GM12878 (cell line): ENCODE results near the gene TRIP4. TPM values are rescaled to one million over a fixed set of nuclear protein-coding genes. Genes with fewer than 3 reads are reported as not detected.

Source experiments
- BMI1 ChIP-seq: fragments of 450-650 bp; IDR thresholded peaks from 2 replicates; pipeline ENCODE4 v1.6.1; 2016; ENCODE audit warnings: mild to moderate bottlenecking, moderate library complexity, borderline replicate concordance
- CBFB ChIP-seq: IDR thresholded peaks from 2 replicates; pipeline ENCODE4 v1.6.1; 2016; ENCODE audit warnings: antibody characterized with exemption, low read depth
- CHD1 ChIP-seq: IDR thresholded peaks from 2 replicates; pipeline ENCODE4 v1.6.1; 2012; ENCODE audit warnings: low read depth, low read length, improper control_type of control experiment
- EP300 ChIP-seq, 2 experiments: fragments of 150-350 bp in 1 of 2; IDR thresholded peaks; 2 replicates each; pipeline ENCODE4 v1.6.1; 2011 to 2012; ENCODE audit warnings: low read depth in 2 of 2, low read length in 2 of 2, borderline replicate concordance in 1 of 2, improper control_type of control experiment in 1 of 2, inconsistent platforms in 1 of 2; ENCODE audit not compliant: control insufficient read depth in 1 of 2
- ESRRA ChIP-seq: IDR thresholded peaks from 2 replicates; pipeline ENCODE4 v1.6.1; 2012; ENCODE audit warnings: mild to moderate bottlenecking, low read length, improper control_type of control experiment
- IRF4 ChIP-seq: IDR thresholded peaks from 2 replicates; pipeline ENCODE4 v1.6.1; 2011; ENCODE audit warnings: low read depth, low read length
- NFIC ChIP-seq: IDR thresholded peaks from 2 replicates; pipeline ENCODE4 v1.6.1; 2012; ENCODE audit warnings: low read depth, mild to moderate bottlenecking, inconsistent platforms, low read length, moderate library complexity
- PAX8 ChIP-seq: fragments of 450-650 bp; IDR thresholded peaks from 2 replicates; pipeline ENCODE4 v1.6.1; 2017; ENCODE audit warnings: mild to moderate bottlenecking, moderate library complexity
- RCOR1 ChIP-seq: conservative IDR thresholded peaks from 2 replicates; pipeline ENCODE4 v1.6.1; 2012; ENCODE audit warnings: low read depth, low read length, improper control_type of control experiment
- RELA ChIP-seq: fragments of 450-650 bp; IDR thresholded peaks from 2 replicates; pipeline ENCODE4 v1.8.0; 2014; ENCODE audit warnings: borderline replicate concordance; ENCODE audit not compliant: partially characterized antibody
- RFX5 ChIP-seq: IDR thresholded peaks from 2 replicates; pipeline ENCODE4 v1.6.1; 2011; ENCODE audit warnings: low read depth, low read length, improper control_type of control experiment
- SREBF1 ChIP-seq: IDR thresholded peaks from 2 replicates; pipeline ENCODE4 v1.6.1; 2012; ENCODE audit warnings: mild to moderate bottlenecking, low read length
- YY1 ChIP-seq: IDR thresholded peaks from 2 replicates; pipeline ENCODE4 v1.6.1; 2011; ENCODE audit warnings: low read depth, mild to moderate bottlenecking, low read length
- ZSCAN29 ChIP-seq: fragments of 450-650 bp; IDR thresholded peaks from 2 replicates; pipeline ENCODE4 v1.6.1; 2017; ENCODE audit warnings: mild to moderate bottlenecking, moderate library complexity
- polyA plus RNA-seq, 11 experiments: library from polyadenylated mRNA; depleted of rRNA in 4 of 11; unstranded in 6 of 11; stranded (reverse) in 5 of 11; fragments of >200 nt; fragmentation: Nextera tagmentation in 4 of 11; fragmentation: Illumina TruSeq in 1 of 11; extraction: Ambion mirVana in 4 of 11; extraction: Trizol in 1 of 11; gene quantifications; 1 replicate in 1 of 11; 2 replicates in 10 of 11; pipeline versions ENCODE4 v1.2.1 to v1.2.3, GENCODE V29; 2011 to 2016; ENCODE audit warnings: inconsistent platforms in 2 of 11, missing spikeins in 2 of 11, low read depth in 1 of 11
- total RNA-seq, 4 experiments: library from RNA; depleted of rRNA in 3 of 4; stranded (reverse); fragments of >200 nt in 3 of 4; fragmentation: Illumina TruSeq in 1 of 4; extraction: Trizol in 1 of 4; gene quantifications; 2 replicates each; pipeline versions ENCODE4 v1.2.1 to v1.2.3, GENCODE V29; 2013 to 2021
- TF ChIP-seq, protein P1 (sequence below): fragments of 450-650 bp; IDR thresholded peaks from 2 replicates; pipeline ENCODE4 v1.6.1; 2017; ENCODE audit warnings: mild to moderate bottlenecking, moderate library complexity
- TF ChIP-seq, protein P2 (sequence below): fragments of 450-650 bp; conservative IDR thresholded peaks from 2 replicates; pipeline ENCODE4 v1.6.1; 2017; ENCODE audit warnings: mild to moderate bottlenecking, moderate library complexity
- TF ChIP-seq, protein P3 (sequence below): fragments of 450-650 bp; IDR thresholded peaks from 2 replicates; pipeline ENCODE4 v1.6.1; 2017; ENCODE audit warnings: mild to moderate bottlenecking, low read depth, inconsistent platforms; ENCODE audit not compliant: poor library complexity, severe bottlenecking
- TF ChIP-seq, protein P4 (sequence below): fragments of 450-650 bp; IDR thresholded peaks from 2 replicates; pipeline ENCODE4 v1.6.1; 2014; ENCODE audit warnings: mild to moderate bottlenecking
- TF ChIP-seq, protein P5 (sequence below): IDR thresholded peaks from 2 replicates; pipeline ENCODE4 v1.6.1; 2011; ENCODE audit warnings: mild to moderate bottlenecking, low read depth, low read length, moderate library complexity; ENCODE audit not compliant: insufficient replicate concordance

The TRIP4 gene
- total and polyA plus RNA-seq, 10 of the 15 experiments (the other 5 are each of a cell fraction or from before 2014, with no cell fraction given), result 6.4 to 24.5 (median 20.0) TPM

DNA sequence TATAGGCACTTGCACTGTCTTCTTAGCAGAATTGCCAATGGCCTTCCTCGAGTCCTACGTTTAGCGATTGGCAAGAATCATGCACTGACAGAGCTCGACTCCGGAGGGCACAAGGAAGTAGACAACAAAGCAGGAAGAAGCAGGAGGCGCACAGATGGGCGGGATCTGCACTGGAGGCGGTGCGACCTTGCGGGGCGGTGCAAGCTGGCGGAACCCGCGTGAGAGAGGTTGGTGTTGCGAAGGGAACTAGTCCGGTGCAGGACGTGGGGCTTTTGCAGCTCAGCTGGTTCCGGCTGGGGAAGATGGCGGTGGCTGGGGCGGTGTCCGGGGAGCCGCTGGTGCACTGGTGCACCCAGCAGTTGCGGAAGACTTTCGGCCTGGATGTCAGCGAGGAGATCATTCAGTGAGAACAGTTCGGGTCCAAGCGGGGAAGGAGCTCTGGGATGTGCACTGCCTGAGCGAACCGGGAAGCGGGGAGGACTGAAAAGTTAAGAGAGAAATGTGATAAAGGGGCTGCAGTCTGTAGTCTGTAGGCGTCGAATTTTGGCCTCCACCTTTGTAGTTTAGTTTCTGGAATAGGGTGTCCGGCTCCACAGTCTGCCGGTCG, at the start of gene TRIP4 (continued):
- TF ChIP-seq, protein P1, sequence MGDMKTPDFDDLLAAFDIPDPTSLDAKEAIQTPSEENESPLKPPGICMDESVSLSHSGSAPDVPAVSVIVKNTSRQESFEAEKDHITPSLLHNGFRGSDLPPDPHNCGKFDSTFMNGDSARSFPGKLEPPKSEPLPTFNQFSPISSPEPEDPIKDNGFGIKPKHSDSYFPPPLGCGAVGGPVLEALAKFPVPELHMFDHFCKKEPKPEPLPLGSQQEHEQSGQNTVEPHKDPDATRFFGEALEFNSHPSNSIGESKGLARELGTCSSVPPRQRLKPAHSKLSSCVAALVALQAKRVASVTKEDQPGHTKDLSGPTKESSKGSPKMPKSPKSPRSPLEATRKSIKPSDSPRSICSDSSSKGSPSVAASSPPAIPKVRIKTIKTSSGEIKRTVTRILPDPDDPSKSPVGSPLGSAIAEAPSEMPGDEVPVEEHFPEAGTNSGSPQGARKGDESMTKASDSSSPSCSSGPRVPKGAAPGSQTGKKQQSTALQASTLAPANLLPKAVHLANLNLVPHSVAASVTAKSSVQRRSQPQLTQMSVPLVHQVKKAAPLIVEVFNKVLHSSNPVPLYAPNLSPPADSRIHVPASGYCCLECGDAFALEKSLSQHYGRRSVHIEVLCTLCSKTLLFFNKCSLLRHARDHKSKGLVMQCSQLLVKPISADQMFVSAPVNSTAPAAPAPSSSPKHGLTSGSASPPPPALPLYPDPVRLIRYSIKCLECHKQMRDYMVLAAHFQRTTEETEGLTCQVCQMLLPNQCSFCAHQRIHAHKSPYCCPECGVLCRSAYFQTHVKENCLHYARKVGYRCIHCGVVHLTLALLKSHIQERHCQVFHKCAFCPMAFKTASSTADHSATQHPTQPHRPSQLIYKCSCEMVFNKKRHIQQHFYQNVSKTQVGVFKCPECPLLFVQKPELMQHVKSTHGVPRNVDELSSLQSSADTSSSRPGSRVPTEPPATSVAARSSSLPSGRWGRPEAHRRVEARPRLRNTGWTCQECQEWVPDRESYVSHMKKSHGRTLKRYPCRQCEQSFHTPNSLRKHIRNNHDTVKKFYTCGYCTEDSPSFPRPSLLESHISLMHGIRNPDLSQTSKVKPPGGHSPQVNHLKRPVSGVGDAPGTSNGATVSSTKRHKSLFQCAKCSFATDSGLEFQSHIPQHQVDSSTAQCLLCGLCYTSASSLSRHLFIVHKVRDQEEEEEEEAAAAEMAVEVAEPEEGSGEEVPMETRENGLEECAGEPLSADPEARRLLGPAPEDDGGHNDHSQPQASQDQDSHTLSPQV, result no peak
- TF ChIP-seq ESRRA (peak; percentile 94), BMI1 (no peak), NFIC (no peak; the same call in 1 of the 2 replicates), RFX5 (peak; percentile 57; the same call in 1 of the 2 replicates), RCOR1 (peak; percentile 90; the same call in 1 of the 2 replicates), ZSCAN29 (peak; percentile 77), CHD1 (peak; percentile 70; the same call in 1 of the 2 replicates), IRF4 (peak; percentile 90), SREBF1 (0 out of 2 replicates have a peak, but pooled peaks have one; percentile 72), CBFB (0 out of 2 replicates have a peak, but pooled peaks have one; percentile 70), PAX8 (no peak), RELA (peak; percentile 100), YY1 (peak; percentile 98), EP300 (IDR thresholded peaks at IDR 0.05; ENCODE audit: borderline replicate concordance in 1 of 2, control insufficient read depth in 1 of 2, low read depth in 2 of 2, low read length in 2 of 2) (0 out of 4 replicates have a peak, but pooled peaks of 1 of the 2 experiments have one; percentile 11)
- TF ChIP-seq, protein P2, sequence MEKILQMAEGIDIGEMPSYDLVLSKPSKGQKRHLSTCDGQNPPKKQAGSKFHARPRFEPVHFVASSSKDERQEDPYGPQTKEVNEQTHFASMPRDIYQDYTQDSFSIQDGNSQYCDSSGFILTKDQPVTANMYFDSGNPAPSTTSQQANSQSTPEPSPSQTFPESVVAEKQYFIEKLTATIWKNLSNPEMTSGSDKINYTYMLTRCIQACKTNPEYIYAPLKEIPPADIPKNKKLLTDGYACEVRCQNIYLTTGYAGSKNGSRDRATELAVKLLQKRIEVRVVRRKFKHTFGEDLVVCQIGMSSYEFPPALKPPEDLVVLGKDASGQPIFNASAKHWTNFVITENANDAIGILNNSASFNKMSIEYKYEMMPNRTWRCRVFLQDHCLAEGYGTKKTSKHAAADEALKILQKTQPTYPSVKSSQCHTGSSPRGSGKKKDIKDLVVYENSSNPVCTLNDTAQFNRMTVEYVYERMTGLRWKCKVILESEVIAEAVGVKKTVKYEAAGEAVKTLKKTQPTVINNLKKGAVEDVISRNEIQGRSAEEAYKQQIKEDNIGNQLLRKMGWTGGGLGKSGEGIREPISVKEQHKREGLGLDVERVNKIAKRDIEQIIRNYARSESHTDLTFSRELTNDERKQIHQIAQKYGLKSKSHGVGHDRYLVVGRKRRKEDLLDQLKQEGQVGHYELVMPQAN, result peak; percentile 97
- TF ChIP-seq, protein P3, sequence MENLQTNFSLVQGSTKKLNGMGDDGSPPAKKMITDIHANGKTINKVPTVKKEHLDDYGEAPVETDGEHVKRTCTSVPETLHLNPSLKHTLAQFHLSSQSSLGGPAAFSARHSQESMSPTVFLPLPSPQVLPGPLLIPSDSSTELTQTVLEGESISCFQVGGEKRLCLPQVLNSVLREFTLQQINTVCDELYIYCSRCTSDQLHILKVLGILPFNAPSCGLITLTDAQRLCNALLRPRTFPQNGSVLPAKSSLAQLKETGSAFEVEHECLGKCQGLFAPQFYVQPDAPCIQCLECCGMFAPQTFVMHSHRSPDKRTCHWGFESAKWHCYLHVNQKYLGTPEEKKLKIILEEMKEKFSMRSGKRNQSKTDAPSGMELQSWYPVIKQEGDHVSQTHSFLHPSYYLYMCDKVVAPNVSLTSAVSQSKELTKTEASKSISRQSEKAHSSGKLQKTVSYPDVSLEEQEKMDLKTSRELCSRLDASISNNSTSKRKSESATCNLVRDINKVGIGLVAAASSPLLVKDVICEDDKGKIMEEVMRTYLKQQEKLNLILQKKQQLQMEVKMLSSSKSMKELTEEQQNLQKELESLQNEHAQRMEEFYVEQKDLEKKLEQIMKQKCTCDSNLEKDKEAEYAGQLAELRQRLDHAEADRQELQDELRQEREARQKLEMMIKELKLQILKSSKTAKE, result no peak
- TF ChIP-seq, protein P4, sequence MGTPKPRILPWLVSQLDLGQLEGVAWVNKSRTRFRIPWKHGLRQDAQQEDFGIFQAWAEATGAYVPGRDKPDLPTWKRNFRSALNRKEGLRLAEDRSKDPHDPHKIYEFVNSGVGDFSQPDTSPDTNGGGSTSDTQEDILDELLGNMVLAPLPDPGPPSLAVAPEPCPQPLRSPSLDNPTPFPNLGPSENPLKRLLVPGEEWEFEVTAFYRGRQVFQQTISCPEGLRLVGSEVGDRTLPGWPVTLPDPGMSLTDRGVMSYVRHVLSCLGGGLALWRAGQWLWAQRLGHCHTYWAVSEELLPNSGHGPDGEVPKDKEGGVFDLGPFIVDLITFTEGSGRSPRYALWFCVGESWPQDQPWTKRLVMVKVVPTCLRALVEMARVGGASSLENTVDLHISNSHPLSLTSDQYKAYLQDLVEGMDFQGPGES, result peak; percentile 66; the same call in 1 of the 2 replicates
- TF ChIP-seq, protein P5, sequence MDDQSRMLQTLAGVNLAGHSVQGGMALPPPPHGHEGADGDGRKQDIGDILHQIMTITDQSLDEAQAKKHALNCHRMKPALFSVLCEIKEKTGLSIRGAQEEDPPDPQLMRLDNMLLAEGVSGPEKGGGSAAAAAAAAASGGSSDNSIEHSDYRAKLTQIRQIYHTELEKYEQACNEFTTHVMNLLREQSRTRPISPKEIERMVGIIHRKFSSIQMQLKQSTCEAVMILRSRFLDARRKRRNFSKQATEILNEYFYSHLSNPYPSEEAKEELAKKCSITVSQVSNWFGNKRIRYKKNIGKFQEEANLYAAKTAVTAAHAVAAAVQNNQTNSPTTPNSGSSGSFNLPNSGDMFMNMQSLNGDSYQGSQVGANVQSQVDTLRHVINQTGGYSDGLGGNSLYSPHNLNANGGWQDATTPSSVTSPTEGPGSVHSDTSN, result peak; percentile 87
